Spleen (tissue), 11 donors: Measurements from ENCODE around the gene POLR3E. TPM values are rescaled to one million over a fixed set of nuclear protein-coding genes. Genes with fewer than 3 reads are reported as not detected.
A peak's percentile ranks its signal among the peaks of the same experiment; 100 is the strongest.

Source experiments
- DNase-seq: peaks from one replicate; pipeline ENCODE4 v3.0.0-alpha.2; 2020
- H3K27ac ChIP-seq, 8 donors: fragments of 200-600 bp; sonication (generic) in 7 of 8; 1 replicate in 4 of 8; 2 replicates in 4 of 8; pipeline versions ENCODE4 v1.5.0 to v1.8.0; 2016 to 2021; ENCODE audit warnings: inconsistent platforms in 4 of 8, mild to moderate bottlenecking in 4 of 8, moderate library complexity in 1 of 8
- H3K27me3 ChIP-seq, 7 donors: fragments of 200-600 bp; sonication (generic) in 6 of 7; replicated peaks in 1 of 7; 1 replicate in 4 of 7; 2 replicates in 3 of 7; pipeline versions ENCODE4 v1.5.0 to v1.8.0; 2016 to 2021; ENCODE audit warnings: inconsistent platforms in 3 of 7, mild to moderate bottlenecking in 1 of 7
- H3K36me3 ChIP-seq, 6 donors: fragments of 200-600 bp; sonication (generic) in 5 of 6; 1 replicate in 4 of 6; 2 replicates in 2 of 6; pipeline versions ENCODE4 v1.5.0 to v1.8.0; 2016 to 2021; ENCODE audit warnings: inconsistent platforms in 2 of 6
- H3K4me1 ChIP-seq, 6 donors: fragments of 200-600 bp; sonication (generic) in 5 of 6; 1 replicate in 3 of 6; 2 replicates in 3 of 6; pipeline versions ENCODE4 v1.5.0 to v1.8.0; 2016 to 2021; ENCODE audit warnings: inconsistent platforms in 3 of 6
- H3K4me3 ChIP-seq, 8 donors: fragments of 200-600 bp; sonication (generic) in 7 of 8; 1 replicate in 4 of 8; 2 replicates in 4 of 8; pipeline versions ENCODE4 v1.5.0 to v1.8.0; 2016 to 2021; ENCODE audit warnings: inconsistent platforms in 4 of 8, mild to moderate bottlenecking in 4 of 8, moderate library complexity in 2 of 8
- H3K9me3 ChIP-seq, 8 donors: fragments of 200-600 bp; sonication (generic) in 7 of 8; 1 replicate in 4 of 8; 2 replicates in 4 of 8; pipeline versions ENCODE4 v1.5.0 to v1.8.0; 2016 to 2021; ENCODE audit warnings: inconsistent platforms in 4 of 8
- CTCF ChIP-seq, 11 experiments: fragments of 200-600 bp in 7 of 11; fragments of 450-650 bp in 4 of 11; sonication (generic) in 4 of 11; IDR thresholded peaks in 8 of 11; conservative IDR thresholded peaks in 3 of 11; 1 replicate in 7 of 11; 2 replicates in 4 of 11; pipeline versions ENCODE4 v1.4.0 to v1.8.0; 2016 to 2021; ENCODE audit warnings: antibody characterized with exemption in 11 of 11, inconsistent platforms in 4 of 11, mild to moderate bottlenecking in 1 of 11
- POLR2A ChIP-seq, 3 donors: fragments of 450-650 bp; IDR thresholded peaks; one replicate each; pipeline ENCODE4 v1.5.1; 2017; ENCODE audit warnings: antibody characterized with exemption in 3 of 3, mild to moderate bottlenecking in 1 of 3
- POLR2AphosphoS5 ChIP-seq, 3 donors: sonication (generic); formaldehyde crosslinking; IDR thresholded peaks; one replicate each; pipeline ENCODE4 v1.5.1; 2017; ENCODE audit warnings: antibody characterized with exemption in 3 of 3
- WGBS, 5 donors: extraction: QIAGEN DNeasy Blood & Tissue Kit in 3 of 5; methylation state at CpG; one replicate each; pipeline versions ENCODE4 v1.1.5 to v1.1.7; 2013 to 2018; 5-methylcytosine and 5-hydroxymethylcytosine counted together
- intact Hi-C: fragments of 100-400 bp; cut with DNase I; formaldehyde crosslinking; loops from one replicate; pipeline ENCODE4 v1.15.0; 2023; ENCODE audit warnings: low total_unique reads
- polyA plus RNA-seq, 3 donors: library from polyadenylated mRNA; stranded (reverse); fragments of 200-250 nt; gene quantifications; one replicate each; pipeline ENCODE4 v1.2.1, GENCODE V29; 2013
- total RNA-seq, 7 donors: library from RNA; depleted of rRNA in 3 of 7; stranded (reverse); fragments of >200 nt in 3 of 7; fragmentation: NEBNext Ultra II Directional in 4 of 7; extraction: Animal tissue kit (Norgen Biotek cat#: 25700) in 4 of 7; gene quantifications; one replicate each; pipeline versions ENCODE4 v1.1.0 to v1.2.1, GENCODE V29; 2016 to 2021
- donor health status: healthy with polysubstance abuse.
- donor health status: DM: no; HTN: no; CAD: no; lungs with moderate emphysema.
- donor health status: DM: no; HTN: no; CAD: no.
- donor health status: Bipolar disorder and iron deficiency.
- donor health status: healthy.
- donor health status: DM: no; HTN: no; CAD: no.
- donor health status: DM: yes; HTN: yes; CAD: no.

Gene POLR3E
- total and polyA plus RNA-seq, 10 donors: 17.3 to 58.0 (median 44.7) TPM

GRCh38 chr16:22352723-22353122 is 55.5 kb downstream of the POLR3E start:
- no peak for DNase-seq
- TF ChIP-seq POLR2A (IDR thresholded peaks at IDR 0.05): no peak
- TF ChIP-seq POLR2AphosphoS5 (IDR thresholded peaks at IDR 0.05): no peak
- TF ChIP-seq CTCF (IDR thresholded peaks at IDR 0.05 in 8 of 11, conservative IDR thresholded peaks at IDR 0.05 in 3 of 11): no peak
- no peaks in the 10 kb centered on the region for H3K27me3 ChIP-seq
- intact Hi-C loops: no loop called here
- H3K36me3 ChIP-seq: peaks cover 0 to 50% (median 22%) of the 10 kb centered on the region in 6 donors
- no peak overlapping the region for H3K4me3 ChIP-seq
- H3K4me1 ChIP-seq: peaks cover 6 to 55% (median 33%) of the 10 kb centered on the region in 6 donors
- no peaks in the 10 kb centered on the region for H3K9me3 ChIP-seq
- WGBS, 5 donors: 94 to 98% (median 95%) methylated on average over 5 of the region's 5 CpGs
- peak overlapping the region in 5 of 8 donors; percentile 44 to 72 (median 71) for H3K27ac ChIP-seq

- intact Hi-C loops: no loop called here
- H3K9me3 ChIP-seq: no peaks in the 10 kb centered on the region
- no peak for DNase-seq
- peaks cover 0 to 44% (median 16%) of the 10 kb centered on the region in 6 donors for H3K36me3 ChIP-seq
- no peaks in the 10 kb centered on the region for H3K27me3 ChIP-seq
- H3K27ac ChIP-seq: peak overlapping the region in 7 of 8 donors; percentile 36 to 72 (median 63)
- TF ChIP-seq CTCF (IDR thresholded peaks at IDR 0.05 in 8 of 11, conservative IDR thresholded peaks at IDR 0.05 in 3 of 11) (no peak), POLR2AphosphoS5 (IDR thresholded peaks at IDR 0.05) (peak in 1 of 3 donors; percentile 50)
- H3K4me1 ChIP-seq: peaks cover 6 to 61% (median 39%) of the 10 kb centered on the region in 6 donors
- WGBS, 5 donors: 21 to 46% (median 32%) methylated on average over 3 of the region's 3 CpGs
- no peak overlapping the region for H3K4me3 ChIP-seq
These were observed 56.1 kb downstream of the POLR3E start for GRCh38 chr16:22353191-22353919.

GRCh38 chr16:22353933-22354541 is 56.8 kb downstream of the POLR3E start:
- Histone ChIP-seq H3K9me3 (no peaks in the 10 kb centered on the region), H3K4me3 (no peak overlapping the region), H3K27me3 (no peaks in the 10 kb centered on the region), H3K27ac (peak overlapping the region in 7 of 8 donors; percentile 36 to 72 (median 63)), H3K36me3 (peaks cover 0 to 37% (median 10%) of the 10 kb centered on the region in 6 donors), H3K4me1 (peaks cover 6 to 68% (median 43%) of the 10 kb centered on the region in 6 donors)
- no peak for DNase-seq
- 67 to 75% (median 69%) methylated on average over 5 of the region's 5 CpGs for WGBS, 5 donors
- intact Hi-C loops: no loop called here
- TF ChIP-seq POLR2AphosphoS5 (IDR thresholded peaks at IDR 0.05) (no peak), CTCF (IDR thresholded peaks at IDR 0.05 in 8 of 11, conservative IDR thresholded peaks at IDR 0.05 in 3 of 11) (no peak), POLR2A (IDR thresholded peaks at IDR 0.05) (no peak)

- TF ChIP-seq POLR2A (IDR thresholded peaks at IDR 0.05) (no peak), POLR2AphosphoS5 (IDR thresholded peaks at IDR 0.05) (no peak), CTCF (IDR thresholded peaks at IDR 0.05 in 8 of 11, conservative IDR thresholded peaks at IDR 0.05 in 3 of 11) (no peak)
- no peaks in the 10 kb centered on the region for H3K9me3 ChIP-seq
- H3K4me3 ChIP-seq: no peak overlapping the region
- H3K27me3 ChIP-seq: no peaks in the 10 kb centered on the region
- intact Hi-C loops: no loop called here
- H3K36me3 ChIP-seq: peaks cover 0 to 23% (median 4%) of the 10 kb centered on the region in 6 donors
- H3K4me1 ChIP-seq: peaks cover 6 to 82% (median 44%) of the 10 kb centered on the region in 6 donors
- H3K27ac ChIP-seq: peak overlapping the region in 4 of 8 donors; percentile 16 to 85 (median 74)
- no peak for DNase-seq
These were observed 58.3 kb downstream of the POLR3E start for GRCh38 chr16:22355487-22355908.
